ENCODE data around the gene NRIP2.

DNA sequence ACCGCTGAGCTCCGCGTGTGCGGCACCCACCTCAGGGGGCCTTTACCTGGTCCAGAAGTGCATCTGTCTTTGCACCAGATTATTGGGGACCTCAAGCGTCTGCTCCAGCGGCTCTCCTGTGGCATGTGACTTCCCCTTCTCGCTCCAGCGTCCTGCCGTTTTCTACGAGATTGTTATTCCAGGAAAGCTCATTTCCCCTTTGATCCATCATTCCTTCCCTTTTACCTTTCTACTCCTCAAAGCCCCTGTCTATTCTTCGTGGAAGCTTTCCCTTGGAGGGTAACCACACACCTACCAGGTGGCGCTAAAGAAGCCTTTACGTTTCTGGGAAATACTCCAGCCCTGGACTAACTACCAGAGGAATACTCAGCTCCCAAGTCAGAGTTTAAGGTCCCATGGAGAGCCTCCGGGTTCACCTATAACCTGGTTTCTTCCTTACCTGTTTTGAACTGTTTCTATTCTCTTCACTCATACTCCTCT is 38.6 kb downstream of the NRIP2 start:
- TF ChIP-seq, protein P1, sequence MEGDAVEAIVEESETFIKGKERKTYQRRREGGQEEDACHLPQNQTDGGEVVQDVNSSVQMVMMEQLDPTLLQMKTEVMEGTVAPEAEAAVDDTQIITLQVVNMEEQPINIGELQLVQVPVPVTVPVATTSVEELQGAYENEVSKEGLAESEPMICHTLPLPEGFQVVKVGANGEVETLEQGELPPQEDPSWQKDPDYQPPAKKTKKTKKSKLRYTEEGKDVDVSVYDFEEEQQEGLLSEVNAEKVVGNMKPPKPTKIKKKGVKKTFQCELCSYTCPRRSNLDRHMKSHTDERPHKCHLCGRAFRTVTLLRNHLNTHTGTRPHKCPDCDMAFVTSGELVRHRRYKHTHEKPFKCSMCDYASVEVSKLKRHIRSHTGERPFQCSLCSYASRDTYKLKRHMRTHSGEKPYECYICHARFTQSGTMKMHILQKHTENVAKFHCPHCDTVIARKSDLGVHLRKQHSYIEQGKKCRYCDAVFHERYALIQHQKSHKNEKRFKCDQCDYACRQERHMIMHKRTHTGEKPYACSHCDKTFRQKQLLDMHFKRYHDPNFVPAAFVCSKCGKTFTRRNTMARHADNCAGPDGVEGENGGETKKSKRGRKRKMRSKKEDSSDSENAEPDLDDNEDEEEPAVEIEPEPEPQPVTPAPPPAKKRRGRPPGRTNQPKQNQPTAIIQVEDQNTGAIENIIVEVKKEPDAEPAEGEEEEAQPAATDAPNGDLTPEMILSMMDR (IDR thresholded peaks at IDR 0.05; ENCODE audit: extremely low read depth in 1 of 2, insufficient read depth in 1 of 2, low read depth in 1 of 2, low read length in 2 of 2), result no peak
- TF ChIP-seq POLR2A (IDR thresholded peaks at IDR 0.05; ENCODE audit: low read depth, low read length), result no peak
- TF ChIP-seq EZH2 (IDR thresholded peaks at IDR 0.05; ENCODE audit: borderline replicate concordance, low read depth, low read length, severe bottlenecking), result no peak
- no peak for TF ChIP-seq POLR2AphosphoS5 (IDR thresholded peaks at IDR 0.05; ENCODE audit: insufficient read depth, low read depth, low read length)
- TF ChIP-seq, protein P2, sequence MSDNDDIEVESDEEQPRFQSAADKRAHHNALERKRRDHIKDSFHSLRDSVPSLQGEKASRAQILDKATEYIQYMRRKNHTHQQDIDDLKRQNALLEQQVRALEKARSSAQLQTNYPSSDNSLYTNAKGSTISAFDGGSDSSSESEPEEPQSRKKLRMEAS (IDR thresholded peaks at IDR 0.05; ENCODE audit: insufficient read depth, insufficient read length), result no peak

Data from endothelial cell of umbilical vein (primary cell).